ENCODE measurements around the gene GBX1.

DNA sequence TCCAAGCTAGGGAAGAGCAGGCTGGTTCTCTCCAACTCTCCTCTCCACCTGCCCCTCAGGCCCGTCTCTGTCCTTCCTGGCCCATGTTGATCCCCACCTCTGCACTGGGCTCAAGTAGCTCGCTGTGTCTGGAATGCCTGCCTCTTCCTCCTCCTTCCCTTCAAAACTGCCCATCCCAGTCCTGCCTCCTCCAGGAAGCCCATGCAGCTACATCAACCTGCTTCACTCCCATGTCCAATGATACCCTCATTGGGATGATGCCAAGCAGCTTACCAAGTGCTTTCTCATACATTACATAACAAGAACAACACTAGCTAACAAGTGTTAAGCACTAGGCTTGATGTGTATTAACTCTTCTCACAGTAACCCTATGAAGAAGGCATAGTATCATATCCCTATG is 11.3 kb upstream of the GBX1 start:
- TF ChIP-seq, protein P1, sequence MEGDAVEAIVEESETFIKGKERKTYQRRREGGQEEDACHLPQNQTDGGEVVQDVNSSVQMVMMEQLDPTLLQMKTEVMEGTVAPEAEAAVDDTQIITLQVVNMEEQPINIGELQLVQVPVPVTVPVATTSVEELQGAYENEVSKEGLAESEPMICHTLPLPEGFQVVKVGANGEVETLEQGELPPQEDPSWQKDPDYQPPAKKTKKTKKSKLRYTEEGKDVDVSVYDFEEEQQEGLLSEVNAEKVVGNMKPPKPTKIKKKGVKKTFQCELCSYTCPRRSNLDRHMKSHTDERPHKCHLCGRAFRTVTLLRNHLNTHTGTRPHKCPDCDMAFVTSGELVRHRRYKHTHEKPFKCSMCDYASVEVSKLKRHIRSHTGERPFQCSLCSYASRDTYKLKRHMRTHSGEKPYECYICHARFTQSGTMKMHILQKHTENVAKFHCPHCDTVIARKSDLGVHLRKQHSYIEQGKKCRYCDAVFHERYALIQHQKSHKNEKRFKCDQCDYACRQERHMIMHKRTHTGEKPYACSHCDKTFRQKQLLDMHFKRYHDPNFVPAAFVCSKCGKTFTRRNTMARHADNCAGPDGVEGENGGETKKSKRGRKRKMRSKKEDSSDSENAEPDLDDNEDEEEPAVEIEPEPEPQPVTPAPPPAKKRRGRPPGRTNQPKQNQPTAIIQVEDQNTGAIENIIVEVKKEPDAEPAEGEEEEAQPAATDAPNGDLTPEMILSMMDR (conservative IDR thresholded peaks at IDR 0.05 in 1 of 2, IDR thresholded peaks at IDR 0.05 in 1 of 2; ENCODE audit: low read depth in 1 of 2, low read length in 2 of 2), result no peak
- TF ChIP-seq EZH2 (IDR thresholded peaks at IDR 0.05; ENCODE audit: low read length, missing control alignments), result no peak

Measured in fibroblast of lung (primary cell).